Measurements from ENCODE around the gene CHAF1B. TPM values are rescaled to one million over a fixed set of nuclear protein-coding genes. Genes with fewer than 3 reads are reported as not detected.

CHAF1B gene
- total and polyA plus RNA-seq, 3 donors from 2014 or later: 5.2 to 6.5 (median 6.2) TPM

- Histone ChIP-seq H3K27ac (no peak overlapping the region), H3K36me3 (ENCODE audit: low read depth, missing control alignments) (no peaks in the 10 kb centered on the region), H3K27me3 (no peaks in the 10 kb centered on the region), H3K4me1 (peaks cover 4% of the 10 kb centered on the region), H3K4me3 (no peak overlapping the region), H3K9me3 (no peaks in the 10 kb centered on the region)
- intact Hi-C loops (cut with DNase I; ENCODE audit: low total_unique reads): no loop called here
- TF ChIP-seq POLR2A (IDR thresholded peaks at IDR 0.05): no peak
- TF ChIP-seq CTCF (IDR thresholded peaks at IDR 0.05): no peak
- no peak for DNase-seq
- WGBS, 2 donors: 89 to 92% methylated on average over 6 of the region's 6 CpGs
Observed at GRCh38 chr21:36441715-36442114, 56.5 kb downstream of the CHAF1B start.

GRCh38 chr21:36446301-36446700, 61.1 kb downstream of the CHAF1B start:
- no peaks in the 10 kb centered on the region for H3K9me3 ChIP-seq
- peak; percentile 47 for DNase-seq
- no peaks in the 10 kb centered on the region for H3K36me3 ChIP-seq (ENCODE audit: low read depth, missing control alignments)
- H3K4me3 ChIP-seq: no peak overlapping the region
- 36 to 55% methylated on average over 10 of the region's 10 CpGs for WGBS, 2 donors
- no peaks in the 10 kb centered on the region for H3K4me1 ChIP-seq
- no peaks in the 10 kb centered on the region for H3K27me3 ChIP-seq
- H3K27ac ChIP-seq: no peak overlapping the region
- TF ChIP-seq CTCF (IDR thresholded peaks at IDR 0.05): no peak
- no peak for TF ChIP-seq POLR2A (IDR thresholded peaks at IDR 0.05)
- intact Hi-C loops (cut with DNase I; ENCODE audit: low total_unique reads): no loop called here

- no peak for DNase-seq
- H3K27ac ChIP-seq: no peak overlapping the region
- H3K4me1 ChIP-seq: peaks cover 19% of the 10 kb centered on the region
- intact Hi-C loops (cut with DNase I; ENCODE audit: low total_unique reads): no loop called here
- no peak overlapping the region for H3K4me3 ChIP-seq
- no peaks in the 10 kb centered on the region for H3K27me3 ChIP-seq
- 77 to 86% methylated on average over 2 of the region's 2 CpGs for WGBS, 2 donors
- no peak for TF ChIP-seq CTCF (IDR thresholded peaks at IDR 0.05)
- no peak for TF ChIP-seq POLR2A (IDR thresholded peaks at IDR 0.05)
- no peaks in the 10 kb centered on the region for H3K9me3 ChIP-seq
- H3K36me3 ChIP-seq (ENCODE audit: low read depth, missing control alignments): no peaks in the 10 kb centered on the region
Observed at GRCh38 chr21:36450511-36450910, 65.3 kb downstream of the CHAF1B start.

GRCh38 chr21:36451506-36451905, 66.3 kb downstream of the CHAF1B start:
- no peak for TF ChIP-seq CTCF (IDR thresholded peaks at IDR 0.05)
- no peak for TF ChIP-seq POLR2A (IDR thresholded peaks at IDR 0.05)
- intact Hi-C loops (cut with DNase I; ENCODE audit: low total_unique reads): no loop called here
- no peaks in the 10 kb centered on the region for H3K9me3 ChIP-seq
- 86 to 96% methylated on average over 8 of the region's 8 CpGs for WGBS, 2 donors
- no peak overlapping the region for H3K27ac ChIP-seq
- peaks cover 19% of the 10 kb centered on the region for H3K4me1 ChIP-seq
- H3K4me3 ChIP-seq: no peak overlapping the region
- no peak for DNase-seq
- no peaks in the 10 kb centered on the region for H3K27me3 ChIP-seq
- no peaks in the 10 kb centered on the region for H3K36me3 ChIP-seq (ENCODE audit: low read depth, missing control alignments)

- Histone ChIP-seq H3K27ac (no peak overlapping the region), H3K4me3 (no peak overlapping the region), H3K27me3 (no peaks in the 10 kb centered on the region), H3K4me1 (peaks cover 19% of the 10 kb centered on the region), H3K36me3 (ENCODE audit: low read depth, missing control alignments) (no peaks in the 10 kb centered on the region), H3K9me3 (no peaks in the 10 kb centered on the region)
- 85 to 92% methylated on average over 6 of the region's 6 CpGs for WGBS, 2 donors
- no peak for DNase-seq
- intact Hi-C loops (cut with DNase I; ENCODE audit: low total_unique reads): no loop called here
- TF ChIP-seq CTCF (IDR thresholded peaks at IDR 0.05) (no peak), POLR2A (IDR thresholded peaks at IDR 0.05) (no peak)
Observed at GRCh38 chr21:36452281-36452825, 67.2 kb downstream of the CHAF1B start.

Data from testis (tissue), 3 donors.